Neural progenitor cell (in vitro differentiated cells): Measurements from ENCODE around the gene CCNL2.

Experiments used
- CTCF ChIP-seq: fragments of 200-600 bp; sonication (generic); IDR thresholded peaks from 2 replicates; pipeline ENCODE4 v1.5.1; 2017; ENCODE audit warnings: antibody characterized with exemption, mild to moderate bottlenecking
- EZH2 ChIP-seq: fragments of 200-600 bp; sonication (generic); IDR thresholded peaks from 2 replicates; pipeline ENCODE4 v1.6.1; 2017; ENCODE audit warnings: antibody characterized with exemption, mild to moderate bottlenecking, moderate library complexity
- EZH2phosphoT487 ChIP-seq: fragments of 200-600 bp; sonication (generic); IDR thresholded peaks from 2 replicates; pipeline ENCODE4 v1.6.1; 2017; ENCODE audit warnings: antibody characterized with exemption

- TF ChIP-seq CTCF (no peak), EZH2phosphoT487 (no peak), EZH2 (no peak)
Observed at GRCh38 chr1:1361233-1361981, 37.7 kb downstream of the CCNL2 start.
